Natural killer cell treated with Interleukin-12 subunit alpha and Interleukin-12 subunit beta and Interleukin-15 and Interleukin-18, amount 100 ng/mL, for 72 hours (primary cell): ENCODE results near the gene INPP5K. TPM values are rescaled to one million over a fixed set of nuclear protein-coding genes. Genes with fewer than 3 reads are reported as not detected.

Source experiments
- ATAC-seq, 2 donors: fragments of 150-1000 bp; cut with Tn5 transposase in 1 of 2; sonication (Bioruptor Pico), chemical (Tn5 transposase) in 1 of 2; 2 replicates each; pipeline ENCODE4 v1.10.0; 2021
- DNase-seq: peaks from one replicate; pipeline ENCODE4 v3.0.0; 2022; ENCODE audit warnings: low spot score
- H3K27ac Mint-ChIP-seq, 2 donors: 1 replicate in 1 of 2; 2 replicates in 1 of 2; pipeline ENCODE4 v1.8.0; 2022; ENCODE audit warnings: mixed read lengths in 2 of 2, mild to moderate bottlenecking in 1 of 2, moderate library complexity in 1 of 2
- H3K27me3 Mint-ChIP-seq, 2 donors: 1 replicate in 1 of 2; 2 replicates in 1 of 2; pipeline ENCODE4 v1.8.0; 2022; ENCODE audit warnings: mixed read lengths in 2 of 2
- H3K36me3 Mint-ChIP-seq: one replicate; pipeline ENCODE4 v1.8.0; 2022; ENCODE audit warnings: mixed read lengths
- H3K4me1 Mint-ChIP-seq, 2 donors: 1 replicate in 1 of 2; 2 replicates in 1 of 2; pipeline ENCODE4 v1.8.0; 2022; ENCODE audit warnings: low read depth in 2 of 2, mixed read lengths in 2 of 2, mild to moderate bottlenecking in 1 of 2
- H3K4me3 Mint-ChIP-seq: one replicate; pipeline ENCODE4 v1.8.0; 2022; ENCODE audit warnings: mixed read lengths
- H3K9me3 Mint-ChIP-seq: 2 replicates; pipeline ENCODE4 v1.8.0; 2022; ENCODE audit warnings: mixed read lengths
- total RNA-seq, 2 donors: library from RNA; stranded (reverse); gene quantifications; one replicate each; pipeline ENCODE4 v1.2.3, GENCODE V29; 2022

INPP5K gene
- total RNA-seq, 2 donors from 2014 or later: 34.9 to 43.8 TPM

DNA sequence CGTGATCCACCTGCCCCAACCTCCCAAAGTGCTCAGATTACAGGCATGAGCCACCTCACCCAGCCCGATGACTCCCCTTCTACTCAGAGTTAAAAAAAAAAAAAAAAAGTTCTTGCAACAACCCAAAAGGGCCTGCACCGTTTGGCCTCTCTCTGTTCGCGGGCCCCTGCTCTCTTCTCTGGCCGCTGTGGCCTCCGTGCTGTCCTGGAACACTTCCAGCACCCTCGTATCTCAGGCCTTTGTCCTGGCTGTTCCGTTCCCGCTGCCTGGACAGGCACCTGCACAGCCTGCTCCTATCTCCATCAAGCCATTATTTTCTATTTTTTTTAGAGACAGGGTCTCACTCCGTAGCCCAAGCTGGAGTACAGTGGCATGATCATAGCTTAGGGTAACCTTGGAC, 34.7 kb downstream of the INPP5K start:
- Mint-ChIP-seq H3K4me3 (no peak overlapping the region), H3K36me3 (no peaks in the 10 kb centered on the region), H3K27me3 (peaks cover 0 to 24% of the 10 kb centered on the region in 2 donors), H3K9me3 (no peaks in the 10 kb centered on the region), H3K27ac (no peak overlapping the region), H3K4me1 (peaks cover 0 to under 1% of the 10 kb centered on the region in 2 donors)
- DNase-seq (no peak), ATAC-seq (no peak)

DNA sequence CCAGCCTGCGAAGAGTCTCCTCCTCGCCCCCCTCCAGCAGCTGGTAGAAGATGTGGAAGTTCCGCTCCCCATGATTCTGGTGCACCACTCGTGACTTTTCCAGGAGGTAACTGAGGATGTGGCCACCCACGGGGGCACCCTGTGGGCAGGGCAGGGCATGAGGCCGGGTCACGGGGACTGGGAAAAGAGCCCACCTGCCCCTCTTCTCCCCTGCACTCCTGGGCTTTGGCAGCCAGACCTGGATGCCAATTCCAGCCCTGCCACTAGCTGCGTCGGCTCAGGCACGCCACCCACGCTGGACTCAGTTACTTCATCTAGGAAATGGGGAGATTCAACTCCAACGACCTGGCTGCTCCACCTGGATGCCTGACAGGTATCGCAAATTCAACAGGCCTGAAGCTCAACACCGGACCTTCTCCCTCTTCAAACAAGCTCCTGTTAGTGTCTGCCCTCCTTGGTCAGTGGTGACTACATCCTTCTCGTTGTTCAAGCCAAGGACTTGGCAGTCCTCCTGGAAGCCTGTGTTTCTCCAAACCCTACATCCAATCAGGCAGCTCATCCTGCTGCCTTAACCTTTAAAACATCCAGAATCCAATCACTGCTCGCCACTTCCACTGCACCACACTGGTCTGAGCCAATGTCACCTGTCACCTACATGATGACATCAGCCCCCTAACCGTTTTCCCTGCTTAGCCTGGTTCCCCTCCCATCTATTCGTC, 35.5 kb downstream of the INPP5K start:
- ATAC-seq (no peak), DNase-seq (no peak)
- Mint-ChIP-seq H3K4me3 (no peak overlapping the region), H3K27me3 (peaks cover 0 to 24% of the 10 kb centered on the region in 2 donors), H3K4me1 (no peaks in the 10 kb centered on the region), H3K36me3 (no peaks in the 10 kb centered on the region), H3K27ac (no peak overlapping the region), H3K9me3 (no peaks in the 10 kb centered on the region)

- DNase-seq (no peak), ATAC-seq (peak in 1 of 2 donors; percentile 3)
- peaks cover 0 to 29% of the 10 kb centered on the region in 2 donors for H3K27me3 Mint-ChIP-seq
- H3K36me3 Mint-ChIP-seq: no peaks in the 10 kb centered on the region
- H3K4me3 Mint-ChIP-seq: no peak overlapping the region
- no peak overlapping the region for H3K27ac Mint-ChIP-seq
- no peaks in the 10 kb centered on the region for H3K9me3 Mint-ChIP-seq
- no peaks in the 10 kb centered on the region for H3K4me1 Mint-ChIP-seq
These were observed 38.0 kb downstream of the INPP5K start for GRCh38 chr17:1478418-1478817.

DNA sequence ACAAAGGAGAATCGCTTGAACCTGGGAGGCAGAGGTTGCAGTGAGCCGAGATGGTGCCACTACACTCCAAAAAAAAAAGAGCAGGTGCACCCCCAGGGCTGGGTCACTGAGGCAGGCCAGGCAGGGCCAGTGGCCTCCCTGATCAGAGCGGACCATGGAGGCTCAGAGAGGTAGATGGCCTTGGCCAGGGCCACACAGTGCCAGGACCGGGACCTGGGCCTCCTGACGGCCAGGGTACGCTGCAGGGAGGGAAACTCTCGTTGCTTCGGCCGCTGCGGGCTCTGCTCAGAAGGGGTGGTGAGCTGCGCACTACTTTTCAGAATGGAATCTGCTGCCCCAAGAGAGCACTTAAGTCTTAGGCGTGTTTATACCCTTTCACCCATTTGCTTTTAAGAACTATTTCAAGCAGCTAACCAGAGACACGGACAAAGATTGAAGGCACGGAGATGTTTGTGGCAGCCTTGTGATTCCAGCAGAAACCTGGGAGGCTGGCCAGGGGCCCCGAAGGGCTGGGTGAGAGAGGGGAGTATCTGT, 41.0 kb downstream of the INPP5K start:
- ATAC-seq: no peak
- Mint-ChIP-seq H3K9me3 (no peaks in the 10 kb centered on the region), H3K27me3 (peaks cover 0 to 24% of the 10 kb centered on the region in 2 donors)

DNA sequence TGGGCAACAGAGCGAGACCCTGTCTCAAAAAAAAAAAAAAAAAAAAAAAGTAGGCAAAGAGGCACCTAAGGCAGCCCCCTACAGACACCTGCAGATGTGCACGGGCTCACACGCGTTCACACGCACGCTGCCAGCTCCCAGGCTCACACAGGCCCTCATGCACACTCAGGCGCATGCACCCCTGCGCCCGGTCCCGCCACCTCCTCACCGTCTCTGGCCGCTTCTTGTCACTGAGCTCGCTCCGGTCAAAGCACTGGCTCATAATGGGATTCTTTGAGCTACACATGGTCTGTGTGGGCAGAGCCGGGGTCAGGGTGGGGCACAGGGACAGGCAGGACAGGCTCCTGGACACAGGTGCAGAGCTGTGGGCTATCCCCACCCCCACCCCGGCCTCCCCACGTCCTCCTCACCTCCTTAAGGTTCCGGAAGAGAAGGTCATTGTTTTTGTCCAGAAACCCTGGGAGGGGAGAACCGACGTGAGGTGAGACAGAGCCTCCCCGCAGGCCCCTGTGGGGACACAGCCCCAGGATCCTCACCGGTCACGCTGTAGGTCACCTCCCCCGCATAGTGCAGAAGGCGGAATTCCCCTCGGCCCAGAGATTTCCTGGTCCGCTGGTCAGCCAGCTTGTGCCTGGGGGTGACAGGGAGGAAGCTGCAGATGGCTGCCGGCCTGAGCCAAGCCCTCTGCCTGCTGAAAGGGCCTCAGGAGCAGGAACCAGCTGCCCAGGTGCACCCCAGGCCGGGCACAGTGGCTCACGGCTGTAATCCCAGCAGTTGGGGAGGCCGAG, 41.8 kb downstream of the INPP5K start:
- Mint-ChIP-seq H3K4me3 (no peak overlapping the region), H3K27me3 (peaks cover 0 to 27% of the 10 kb centered on the region in 2 donors), H3K9me3 (no peaks in the 10 kb centered on the region), H3K4me1 (no peaks in the 10 kb centered on the region), H3K36me3 (no peaks in the 10 kb centered on the region), H3K27ac (no peak overlapping the region)
- no peak for DNase-seq
- no peak for ATAC-seq

More for the DNA sequence above, 41.0 kb downstream of the INPP5K start:
- no peak overlapping the region for H3K4me3 Mint-ChIP-seq
- no peaks in the 10 kb centered on the region for H3K4me1 Mint-ChIP-seq
- H3K27ac Mint-ChIP-seq: no peak overlapping the region
- DNase-seq: no peak
- no peaks in the 10 kb centered on the region for H3K36me3 Mint-ChIP-seq

DNA sequence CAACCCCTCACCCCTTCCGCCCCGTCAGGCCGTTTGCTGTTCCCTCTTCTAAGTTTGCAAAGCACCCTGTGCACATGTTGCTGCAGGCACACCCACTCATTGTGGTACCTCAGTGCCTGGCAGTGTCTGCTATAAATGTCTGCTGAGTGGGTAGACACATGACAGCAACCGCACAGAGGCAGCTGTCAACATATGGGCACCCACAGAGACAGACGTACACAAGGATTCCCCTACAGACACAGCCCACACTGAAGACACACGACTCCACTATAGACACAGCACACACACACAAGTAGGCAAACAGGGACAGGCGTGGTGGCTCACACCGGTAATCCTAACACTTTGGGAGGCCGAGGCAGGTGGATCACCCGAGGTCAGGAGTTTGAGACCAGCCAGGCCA, 42.6 kb downstream of the INPP5K start:
- ATAC-seq: no peak

GRCh38 chr17:1473170-1473569, 43.2 kb downstream of the INPP5K start:
- no peaks in the 10 kb centered on the region for H3K4me1 Mint-ChIP-seq
- no peak overlapping the region for H3K27ac Mint-ChIP-seq
- DNase-seq (no peak), ATAC-seq (no peak)
- peaks cover 0 to 38% of the 10 kb centered on the region in 2 donors for H3K27me3 Mint-ChIP-seq
- H3K36me3 Mint-ChIP-seq: peaks cover 8% of the 10 kb centered on the region
- no peak overlapping the region for H3K4me3 Mint-ChIP-seq
- no peaks in the 10 kb centered on the region for H3K9me3 Mint-ChIP-seq

More for the DNA sequence above, 42.6 kb downstream of the INPP5K start:
- Mint-ChIP-seq H3K36me3 (peaks cover 6% of the 10 kb centered on the region), H3K27ac (no peak overlapping the region), H3K9me3 (no peaks in the 10 kb centered on the region), H3K27me3 (peaks cover 0 to 35% of the 10 kb centered on the region in 2 donors), H3K4me3 (no peak overlapping the region), H3K4me1 (no peaks in the 10 kb centered on the region)
- DNase-seq: no peak

DNA sequence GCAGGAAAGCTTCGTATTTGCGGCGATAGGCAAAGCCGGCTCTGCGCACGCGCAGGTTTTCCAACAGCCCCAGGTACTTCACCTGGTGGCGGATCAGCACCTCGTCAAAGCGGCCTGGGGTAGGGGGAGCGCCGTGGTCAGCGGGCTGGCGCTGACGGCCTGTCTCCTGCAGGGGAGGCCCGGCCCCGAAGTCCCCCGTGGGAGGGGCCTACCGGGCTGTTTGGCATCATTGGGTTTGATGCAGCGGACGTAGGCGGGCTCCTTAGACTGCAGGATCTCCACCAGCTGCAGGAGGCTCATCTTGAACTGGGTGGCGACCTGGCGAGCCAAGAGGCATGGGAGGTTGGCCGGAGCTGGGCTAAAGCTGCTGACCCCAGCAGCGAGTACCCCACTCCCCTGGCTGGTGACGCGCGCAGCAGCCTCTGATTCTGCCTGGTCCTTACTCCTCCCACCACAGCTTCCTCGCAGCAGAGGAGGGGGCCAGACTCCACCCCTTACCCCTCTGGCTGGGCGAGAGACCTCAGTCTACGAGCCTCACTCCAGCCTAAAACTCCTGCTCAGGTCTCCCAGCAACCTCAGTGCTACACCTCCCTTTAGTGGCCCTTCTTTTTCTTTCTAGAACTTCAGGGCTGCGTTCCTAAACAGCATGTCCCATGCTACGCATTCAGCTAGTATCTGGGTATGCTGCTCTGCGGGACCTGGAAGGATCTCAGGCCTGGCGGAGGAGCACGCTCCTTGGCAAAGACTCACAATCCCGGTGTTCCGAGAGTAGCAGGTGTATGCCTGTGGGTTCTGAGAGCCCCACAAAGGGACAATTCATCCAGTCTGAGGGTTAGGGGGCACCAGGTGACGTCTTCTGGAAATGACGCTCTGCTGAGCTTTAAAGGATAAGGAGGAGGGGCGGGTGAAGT, 44.2 kb downstream of the INPP5K start:
- Mint-ChIP-seq H3K4me1 (peaks cover 0 to 2% of the 10 kb centered on the region in 2 donors), H3K9me3 (no peaks in the 10 kb centered on the region), H3K4me3 (no peak overlapping the region), H3K27me3 (peaks cover 0 to 35% of the 10 kb centered on the region in 2 donors), H3K27ac (no peak overlapping the region), H3K36me3 (peaks cover 8% of the 10 kb centered on the region)
- ATAC-seq (peak in 1 of 2 donors; percentile 3), DNase-seq (no peak)

DNA sequence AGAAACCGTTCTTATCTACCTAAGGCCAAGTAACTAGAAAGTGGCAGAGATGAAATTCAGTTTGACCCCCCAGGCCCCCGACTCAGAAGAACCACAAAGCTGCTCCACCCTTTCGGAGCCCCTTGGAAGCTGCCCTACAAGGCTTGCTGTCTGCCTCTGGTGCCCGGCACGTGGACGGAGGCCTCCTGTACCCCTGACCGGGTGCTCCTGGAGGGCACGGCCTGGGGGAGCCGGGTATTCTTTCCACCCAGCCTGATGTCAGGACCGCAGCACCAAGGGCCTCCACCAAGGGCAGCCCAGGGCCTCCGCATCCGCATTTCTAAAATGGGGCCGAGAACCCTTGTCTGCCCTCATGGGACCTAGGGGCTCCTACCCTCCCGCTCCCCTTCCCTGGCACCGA, 44.9 kb downstream of the INPP5K start:
- ATAC-seq (no peak), DNase-seq (no peak)
- H3K4me1 Mint-ChIP-seq: peaks cover 0 to 2% of the 10 kb centered on the region in 2 donors
- H3K27me3 Mint-ChIP-seq: peaks cover 0 to 35% of the 10 kb centered on the region in 2 donors
- no peak overlapping the region for H3K27ac Mint-ChIP-seq
- no peaks in the 10 kb centered on the region for H3K9me3 Mint-ChIP-seq
- H3K36me3 Mint-ChIP-seq: peaks cover 8% of the 10 kb centered on the region
- H3K4me3 Mint-ChIP-seq: no peak overlapping the region

- ATAC-seq (no peak), DNase-seq (no peak)
- Mint-ChIP-seq H3K36me3 (peaks cover 8% of the 10 kb centered on the region), H3K27ac (no peak overlapping the region), H3K4me3 (no peak overlapping the region), H3K27me3 (peaks cover 0 to 35% of the 10 kb centered on the region in 2 donors), H3K4me1 (peaks cover 0 to 2% of the 10 kb centered on the region in 2 donors), H3K9me3 (no peaks in the 10 kb centered on the region)
These were observed 45.5 kb downstream of the INPP5K start for GRCh38 chr17:1470755-1471462.

- ATAC-seq: no peak
- peaks cover 0 to 34% of the 10 kb centered on the region in 2 donors for H3K27me3 Mint-ChIP-seq
- peaks cover 0 to 2% of the 10 kb centered on the region in 2 donors for H3K4me1 Mint-ChIP-seq
- H3K9me3 Mint-ChIP-seq: no peaks in the 10 kb centered on the region
- H3K27ac Mint-ChIP-seq: no peak overlapping the region
- peaks cover 8% of the 10 kb centered on the region for H3K36me3 Mint-ChIP-seq
- H3K4me3 Mint-ChIP-seq: no peak overlapping the region
- DNase-seq: no peak
These were observed 46.2 kb downstream of the INPP5K start for GRCh38 chr17:1470071-1470754.

GRCh38 chr17:1469231-1469852, 47.1 kb downstream of the INPP5K start:
- Mint-ChIP-seq H3K36me3 (peaks cover 8% of the 10 kb centered on the region), H3K9me3 (no peaks in the 10 kb centered on the region), H3K4me1 (peaks cover 0 to 2% of the 10 kb centered on the region in 2 donors), H3K4me3 (no peak overlapping the region), H3K27me3 (peaks cover 0 to 39% of the 10 kb centered on the region in 2 donors), H3K27ac (no peak overlapping the region)
- DNase-seq (no peak), ATAC-seq (no peak)
